22Rv1 (cell line): ENCODE measurements around the gene TIMM17A.
A peak's percentile ranks its signal among the peaks of the same experiment; 100 is the strongest.

ENCODE experiments used
- H3K27ac ChIP-seq: fragments of 450-650 bp; 2 replicates; pipeline ENCODE4 v1.5.1; 2017
- CTCF ChIP-seq: fragments of 450-650 bp; IDR thresholded peaks from 2 replicates; pipeline ENCODE4 v1.5.1; 2017; ENCODE audit warnings: mild to moderate bottlenecking
- ZFX ChIP-seq: fragments of 450-650 bp; IDR thresholded peaks from 2 replicates; pipeline ENCODE4 v1.6.1; 2017; ENCODE audit warnings: antibody characterized with exemption, borderline replicate concordance

Gene TIMM17A

GRCh38 chr1:201968202-201968925, 13.1 kb downstream of the TIMM17A start:
- no peak overlapping the region for H3K27ac ChIP-seq
- TF ChIP-seq CTCF (no peak), ZFX (no peak)

- no peak for TF ChIP-seq ZFX
- TF ChIP-seq CTCF = no peak
- 0 out of 2 replicates have a peak overlapping the region, but pooled peaks have one; percentile 14 for H3K27ac ChIP-seq
These were observed 15.2 kb downstream of the TIMM17A start for GRCh38 chr1:201970334-201971159.

DNA sequence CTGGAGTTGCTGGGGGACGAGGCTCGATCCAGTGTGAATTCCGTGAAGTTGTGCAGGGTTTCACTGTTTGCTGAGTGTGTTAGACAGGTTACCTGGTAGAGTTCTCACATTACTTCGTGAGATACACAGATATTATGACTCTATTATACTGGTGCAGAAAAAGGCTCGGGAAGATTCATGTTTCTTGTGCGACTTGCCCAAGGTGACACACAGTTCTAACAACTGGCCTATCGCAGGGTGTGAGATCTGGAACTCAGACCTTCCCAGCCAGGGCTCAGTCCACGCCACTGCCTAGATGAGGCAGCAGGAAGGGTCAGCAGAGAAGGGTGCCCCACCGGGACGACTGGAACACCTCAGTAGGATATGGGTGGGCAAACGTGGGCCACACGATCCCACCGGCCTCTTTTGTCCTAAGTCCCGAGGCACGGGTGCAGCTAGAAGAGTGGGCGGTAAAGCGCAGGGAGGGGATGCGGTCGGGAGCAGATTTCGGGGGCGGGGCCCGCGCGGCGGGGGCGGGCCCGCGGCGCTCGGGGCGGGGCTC, 26.8 kb downstream of the TIMM17A start:
- no peak for TF ChIP-seq ZFX
- no peak for TF ChIP-seq CTCF
- H3K27ac ChIP-seq = peak overlapping the region; percentile 88

DNA sequence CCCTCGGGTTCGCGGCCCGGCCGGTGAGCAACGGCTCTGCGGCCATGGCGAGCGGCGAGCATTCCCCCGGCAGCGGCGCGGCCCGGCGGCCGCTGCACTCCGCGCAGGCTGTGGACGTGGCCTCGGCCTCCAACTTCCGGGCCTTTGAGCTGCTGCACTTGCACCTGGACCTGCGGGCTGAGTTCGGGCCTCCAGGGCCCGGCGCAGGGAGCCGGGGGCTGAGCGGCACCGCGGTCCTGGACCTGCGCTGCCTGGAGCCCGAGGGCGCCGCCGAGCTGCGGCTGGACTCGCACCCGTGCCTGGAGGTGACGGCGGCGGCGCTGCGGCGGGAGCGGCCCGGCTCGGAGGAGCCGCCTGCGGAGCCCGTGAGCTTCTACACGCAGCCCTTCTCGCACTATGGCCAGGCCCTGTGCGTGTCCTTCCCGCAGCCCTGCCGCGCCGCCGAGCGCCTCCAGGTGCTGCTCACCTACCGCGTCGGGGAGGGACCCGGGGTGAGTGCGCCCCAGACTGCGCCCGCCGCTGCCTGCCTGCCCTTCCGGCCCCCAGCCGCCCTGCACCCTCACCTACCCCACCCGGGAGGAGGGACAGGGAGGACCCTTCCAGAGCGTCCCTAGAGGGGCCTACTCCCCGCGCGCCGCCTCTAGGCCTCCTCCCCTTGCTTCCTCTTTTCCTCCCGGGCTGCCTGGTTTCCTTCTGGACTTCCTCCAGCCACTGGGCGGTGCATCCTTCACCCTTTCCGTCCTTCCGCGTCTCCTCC, 27.5 kb downstream of the TIMM17A start, which contains the start of gene RNPEP:
Gene RNPEP, plus strand, starts transcription at position 26 of the 757 bp plus-strand sequence. Its CDS starts 19 bp downstream, at position 45.
- H3K27ac ChIP-seq = peak within 1 kb of the TSS; percentile 88
- TF ChIP-seq CTCF = peak; percentile 47
- TF ChIP-seq ZFX = no peak

DNA sequence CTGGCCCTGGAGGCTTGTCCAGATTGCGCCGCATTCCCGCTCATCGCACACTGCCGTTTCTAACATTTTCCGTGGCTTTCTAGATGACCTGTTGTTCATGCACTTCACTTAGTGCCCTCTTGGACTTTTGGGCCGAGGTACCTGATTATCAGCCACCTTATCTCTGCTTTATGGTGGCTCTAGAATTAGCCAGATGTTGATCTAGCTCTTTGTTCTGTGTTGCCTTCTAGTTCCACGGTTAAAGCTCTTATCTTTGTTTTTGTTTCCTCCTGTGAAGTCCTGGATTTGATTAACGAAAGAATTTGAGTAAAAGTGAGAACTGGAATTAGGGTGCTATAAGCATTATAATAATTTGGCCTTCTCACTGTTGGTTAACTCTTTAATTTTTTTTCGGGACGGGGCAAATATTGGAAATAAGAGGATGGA, 28.1 kb downstream of the TIMM17A start:
- 0 out of 2 replicates have a peak, but pooled peaks have one; percentile 1 for TF ChIP-seq CTCF
- no peak for TF ChIP-seq ZFX

GRCh38 chr1:201984446-201984845, 29.1 kb downstream of the TIMM17A start:
- no peak overlapping the region for H3K27ac ChIP-seq
- no peak for TF ChIP-seq CTCF
- TF ChIP-seq ZFX = no peak

More for the DNA sequence above, 28.1 kb downstream of the TIMM17A start:
- H3K27ac ChIP-seq = peak overlapping the region; percentile 88
